Upper lobe of right lung (tissue), 1 donor: Measurements from ENCODE around the gene PLSCR3. TPM values are rescaled to one million over a fixed set of nuclear protein-coding genes. Genes with fewer than 3 reads are reported as not detected.
"Not testable (repeated sequence)": the region's sequence is repeated elsewhere in the genome, so short reads cannot be mapped to it uniquely, and the experiment has no call there.

Experiments
- ATAC-seq: fragments of 200-7000 bp; cut with Tn5 transposase; one replicate; pipeline ENCODE4 v1.9.1; 2020; ENCODE audit warnings: mild to moderate bottlenecking, moderate library complexity
- DNase-seq: peaks from one replicate; pipeline ENCODE4 v3.0.0-alpha.2; 2020
- H3K27ac ChIP-seq: fragments of 200-600 bp; one replicate; pipeline ENCODE4 v1.8.0; 2022
- H3K27me3 ChIP-seq: fragments of 200-600 bp; one replicate; pipeline ENCODE4 v1.8.0; 2022; ENCODE audit warnings: mild to moderate bottlenecking
- H3K36me3 ChIP-seq: fragments of 200-600 bp; one replicate; pipeline ENCODE4 v1.8.0; 2022
- H3K4me1 ChIP-seq: fragments of 200-600 bp; one replicate; pipeline ENCODE4 v1.8.0; 2022
- H3K4me3 ChIP-seq: fragments of 200-600 bp; one replicate; pipeline ENCODE4 v1.8.0; 2022; ENCODE audit warnings: mild to moderate bottlenecking
- H3K9me3 ChIP-seq: fragments of 200-600 bp; one replicate; pipeline ENCODE4 v1.8.0; 2022
- intact Hi-C: fragments of 100-400 bp; cut with DNase I; formaldehyde crosslinking; loops from one replicate; pipeline ENCODE4 v1.11.0; 2022
- total RNA-seq: library from RNA; stranded (reverse); fragmentation: NEBNext Ultra II Directional; extraction: Animal tissue kit (Norgen Biotek cat#: 25700); gene quantifications from one replicate; pipeline ENCODE4 v1.2.1, GENCODE V29; 2021
- TF ChIP-seq, protein P1 (sequence below): fragments of 200-600 bp; IDR thresholded peaks from one replicate; pipeline ENCODE4 v1.8.0; 2022; ENCODE audit warnings: antibody characterized with exemption
- donor health status: DM: no; HTN: yes; CAD: no; lungs with severe emphysema.

The PLSCR3 gene
- total RNA-seq, 1 donor from 2014 or later = 30.3 TPM

DNA sequence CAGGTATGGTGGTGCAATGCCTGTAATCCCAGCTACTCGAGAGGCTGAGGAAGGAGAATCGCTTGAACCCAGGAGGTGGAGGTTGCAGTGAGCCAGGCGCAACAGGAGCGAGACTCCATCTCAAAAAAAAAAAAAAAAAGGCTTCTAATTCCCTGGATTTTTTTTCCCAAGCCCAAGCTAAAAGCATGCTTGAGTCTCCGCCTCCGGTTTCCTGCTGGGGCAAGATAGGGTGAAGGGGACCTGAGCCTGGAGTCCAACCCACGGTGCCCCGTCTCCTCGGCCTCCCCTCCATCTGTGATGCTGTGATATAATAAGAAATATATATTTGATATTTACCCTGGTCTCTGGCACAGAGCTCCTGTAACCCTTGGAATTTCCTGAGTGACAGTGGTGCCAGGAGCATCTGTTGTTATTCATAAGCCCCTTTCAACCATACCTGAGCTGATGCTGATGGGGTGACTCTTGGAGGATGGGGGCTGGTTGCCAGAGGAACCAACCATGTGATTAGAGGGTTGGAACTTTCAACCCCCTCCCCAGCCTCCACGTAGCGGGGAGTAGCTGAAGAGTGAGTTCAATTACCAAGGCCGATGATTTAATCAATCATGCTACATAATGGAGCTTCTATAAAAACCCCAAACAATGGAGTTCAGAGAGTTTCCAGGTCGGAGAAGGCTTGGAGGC, 26.3 kb downstream of the PLSCR3 start:
- H3K36me3 ChIP-seq = no peaks in the 10 kb centered on the region
- intact Hi-C loops = no loop called here

DNA sequence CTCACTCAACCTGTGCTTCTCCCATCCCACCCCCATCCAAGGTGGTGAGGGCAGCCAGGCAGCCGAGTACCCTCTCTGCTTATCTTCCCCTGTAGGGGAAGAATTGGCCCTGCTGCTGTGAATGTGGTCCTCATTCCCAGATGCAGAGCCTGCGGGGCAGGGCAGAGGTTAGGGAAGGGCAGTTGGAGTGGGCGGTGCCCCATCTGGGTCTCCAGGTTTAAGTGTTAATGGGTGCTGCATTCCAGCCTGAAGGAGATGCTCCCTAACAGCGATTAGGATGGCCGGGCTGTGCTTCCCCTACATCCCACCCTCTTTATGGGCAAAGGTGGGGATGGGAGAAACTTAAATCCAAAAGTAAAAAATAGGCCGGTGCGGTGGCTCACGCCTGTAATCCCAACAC, 27.2 kb downstream of the PLSCR3 start:
- Histone ChIP-seq H3K27me3 (no peaks in the 10 kb centered on the region), H3K4me1 (no peaks in the 10 kb centered on the region), H3K36me3 (no peaks in the 10 kb centered on the region), H3K27ac (no peak overlapping the region), H3K9me3 (no peaks in the 10 kb centered on the region), H3K4me3 (no peak overlapping the region)
- no peak for ATAC-seq
- DNase-seq = no peak
- TF ChIP-seq, protein P1, sequence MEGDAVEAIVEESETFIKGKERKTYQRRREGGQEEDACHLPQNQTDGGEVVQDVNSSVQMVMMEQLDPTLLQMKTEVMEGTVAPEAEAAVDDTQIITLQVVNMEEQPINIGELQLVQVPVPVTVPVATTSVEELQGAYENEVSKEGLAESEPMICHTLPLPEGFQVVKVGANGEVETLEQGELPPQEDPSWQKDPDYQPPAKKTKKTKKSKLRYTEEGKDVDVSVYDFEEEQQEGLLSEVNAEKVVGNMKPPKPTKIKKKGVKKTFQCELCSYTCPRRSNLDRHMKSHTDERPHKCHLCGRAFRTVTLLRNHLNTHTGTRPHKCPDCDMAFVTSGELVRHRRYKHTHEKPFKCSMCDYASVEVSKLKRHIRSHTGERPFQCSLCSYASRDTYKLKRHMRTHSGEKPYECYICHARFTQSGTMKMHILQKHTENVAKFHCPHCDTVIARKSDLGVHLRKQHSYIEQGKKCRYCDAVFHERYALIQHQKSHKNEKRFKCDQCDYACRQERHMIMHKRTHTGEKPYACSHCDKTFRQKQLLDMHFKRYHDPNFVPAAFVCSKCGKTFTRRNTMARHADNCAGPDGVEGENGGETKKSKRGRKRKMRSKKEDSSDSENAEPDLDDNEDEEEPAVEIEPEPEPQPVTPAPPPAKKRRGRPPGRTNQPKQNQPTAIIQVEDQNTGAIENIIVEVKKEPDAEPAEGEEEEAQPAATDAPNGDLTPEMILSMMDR = no peak
- intact Hi-C loops = no loop called here

More for the DNA sequence above, 26.3 kb downstream of the PLSCR3 start:
- no peaks in the 10 kb centered on the region for H3K4me1 ChIP-seq
- H3K27ac ChIP-seq = no peak overlapping the region
- no peak for DNase-seq
- TF ChIP-seq, protein P1 = no peak
- no peak for ATAC-seq
- no peaks in the 10 kb centered on the region for H3K27me3 ChIP-seq
- no peaks in the 10 kb centered on the region for H3K9me3 ChIP-seq
- no peak overlapping the region for H3K4me3 ChIP-seq

DNA sequence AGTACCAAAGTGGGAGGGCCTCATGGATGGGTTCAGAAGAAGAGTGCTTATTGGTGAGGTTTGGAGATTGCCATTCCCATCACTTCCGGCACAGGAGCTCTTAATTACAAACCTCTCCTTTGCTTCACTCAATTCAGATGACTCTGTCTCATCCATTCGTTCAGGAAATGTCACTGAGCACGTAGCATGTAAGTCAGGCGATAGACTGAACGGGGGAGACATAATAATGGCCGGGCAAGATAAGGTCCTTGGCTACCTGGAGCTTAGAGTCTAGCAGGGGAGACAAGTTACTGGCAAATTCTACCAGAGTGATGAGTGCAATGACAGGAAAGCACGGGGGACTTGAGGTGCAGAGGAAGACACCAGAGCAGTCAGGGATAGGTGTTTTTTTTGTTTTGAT, 28.4 kb downstream of the PLSCR3 start:
- intact Hi-C loops, H3K9me3 ChIP-seq, H3K4me3 ChIP-seq, DNase-seq, H3K36me3 ChIP-seq, H3K27ac ChIP-seq, H3K4me1 ChIP-seq, ATAC-seq, H3K27me3 ChIP-seq: not testable (repeated sequence)

DNA sequence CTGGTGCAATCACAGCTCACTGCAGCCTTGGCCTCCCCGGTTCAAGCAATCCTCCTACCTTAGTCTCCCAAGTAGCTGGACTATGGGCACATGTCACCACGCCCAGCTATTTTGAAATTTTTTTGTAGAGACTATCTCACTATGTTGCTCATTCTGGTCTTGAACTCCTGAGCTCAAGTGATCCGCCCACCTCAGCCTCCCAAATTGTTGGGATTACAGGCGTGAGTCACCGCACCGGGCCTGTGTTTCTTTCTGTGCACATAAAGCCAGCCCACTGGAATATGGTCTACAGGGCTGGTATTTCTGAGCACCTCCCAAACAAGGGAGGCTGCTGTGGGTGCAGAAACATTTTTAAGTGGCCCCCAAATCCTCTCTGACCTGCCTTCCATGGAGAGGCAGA, 31.0 kb downstream of the PLSCR3 start:
- Histone ChIP-seq H3K27ac (no peak overlapping the region), H3K4me3 (no peak overlapping the region), H3K9me3 (no peaks in the 10 kb centered on the region), H3K4me1 (no peaks in the 10 kb centered on the region), H3K27me3 (no peaks in the 10 kb centered on the region), H3K36me3 (no peaks in the 10 kb centered on the region)
- TF ChIP-seq, protein P1 = no peak
- intact Hi-C loops = no loop called here
- DNase-seq (no peak), ATAC-seq (no peak)

DNA sequence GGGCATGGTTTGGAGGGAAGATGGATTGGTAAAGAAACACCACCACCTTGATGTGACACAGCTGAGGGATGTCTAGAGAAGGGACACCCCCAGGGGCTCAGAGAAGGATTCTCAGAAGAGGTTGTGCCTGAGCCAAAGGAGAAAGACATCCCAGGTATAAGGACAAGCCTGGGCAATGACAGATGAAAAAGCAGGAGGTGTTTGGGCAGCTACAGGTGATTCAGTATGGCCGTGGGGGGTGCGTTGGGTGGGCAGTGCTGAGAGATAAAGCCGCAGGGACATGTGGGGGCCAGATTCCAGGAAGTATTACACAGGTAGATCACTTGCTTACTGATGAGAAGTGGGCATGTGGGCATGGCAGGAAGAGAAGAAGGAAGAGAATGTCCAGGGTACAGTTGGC, 32.4 kb downstream of the PLSCR3 start:
- no peaks in the 10 kb centered on the region for H3K27me3 ChIP-seq
- no peaks in the 10 kb centered on the region for H3K9me3 ChIP-seq
- H3K4me3 ChIP-seq = no peak overlapping the region
- TF ChIP-seq, protein P1 = no peak
- no peaks in the 10 kb centered on the region for H3K36me3 ChIP-seq
- H3K4me1 ChIP-seq = no peaks in the 10 kb centered on the region
- intact Hi-C loops = no loop called here
- no peak overlapping the region for H3K27ac ChIP-seq
- no peak for ATAC-seq
- DNase-seq = no peak

DNA sequence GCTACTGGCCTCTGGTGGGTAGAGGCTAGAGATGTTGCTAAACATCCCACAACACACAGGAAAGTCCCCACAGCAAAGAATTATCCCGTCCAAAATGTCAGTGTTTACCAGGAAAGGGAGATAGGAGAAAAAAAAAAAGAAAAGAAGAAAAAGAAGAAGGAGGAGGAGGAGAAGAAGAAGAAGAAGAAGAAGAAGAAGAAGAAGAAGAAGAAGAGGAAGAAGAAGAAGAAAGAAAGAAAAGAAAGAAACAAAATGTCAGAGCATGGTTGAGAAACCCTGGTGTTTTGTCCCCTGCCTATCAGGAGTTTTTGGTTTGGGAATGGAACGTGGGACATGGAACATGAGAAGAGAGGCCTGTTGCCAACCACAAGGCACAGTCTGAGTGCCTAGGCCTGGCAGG, 36.9 kb downstream of the PLSCR3 start:
- DNase-seq = no peak
- H3K27ac ChIP-seq = no peak overlapping the region
- H3K36me3 ChIP-seq = no peaks in the 10 kb centered on the region
- no peaks in the 10 kb centered on the region for H3K27me3 ChIP-seq
- no peaks in the 10 kb centered on the region for H3K9me3 ChIP-seq
- intact Hi-C loops = no loop called here
- no peak overlapping the region for H3K4me3 ChIP-seq
- TF ChIP-seq, protein P1 = no peak
- peaks cover 24% of the 10 kb centered on the region for H3K4me1 ChIP-seq
- no peak for ATAC-seq
